Fibroblast of lung (primary cell): Measurements from ENCODE around the gene TIMM13. TPM values are rescaled to one million over a fixed set of nuclear protein-coding genes. Genes with fewer than 3 reads are reported as not detected.
A peak's percentile ranks its signal among the peaks of the same experiment; 100 is the strongest.

Experiments used
- DNase-seq, 2 donors: peaks; one replicate each; pipeline versions ENCODE4 v3.0.0 to v3.0.0-alpha.2; 2010; ENCODE audit warnings: low read depth in 2 of 2
- H2AFZ ChIP-seq: 2 replicates; pipeline ENCODE4 v1.5.1; 2012; ENCODE audit warnings: low read length, control low read depth, inconsistent platforms
- H3K27ac ChIP-seq: 2 replicates; pipeline ENCODE4 v1.5.1; 2011; ENCODE audit warnings: low read length, control low read depth; ENCODE audit not compliant: insufficient read depth
- H3K27me3 ChIP-seq: 2 replicates; pipeline ENCODE4 v1.5.1; 2011; ENCODE audit warnings: mild to moderate bottlenecking, low read length; ENCODE audit not compliant: control insufficient read depth, insufficient read depth
- H3K36me3 ChIP-seq: 2 replicates; pipeline ENCODE4 v1.5.1; 2011; ENCODE audit warnings: low read length; ENCODE audit not compliant: control insufficient read depth, insufficient read depth
- H3K4me1 ChIP-seq: 2 replicates; pipeline ENCODE4 v1.5.1; 2011; ENCODE audit warnings: low read length; ENCODE audit not compliant: control insufficient read depth, insufficient read depth; ENCODE audit errors: extremely low read depth
- H3K4me2 ChIP-seq: 2 replicates; pipeline ENCODE4 v1.5.1; 2011; ENCODE audit warnings: low read length, control low read depth; ENCODE audit not compliant: insufficient read depth; ENCODE audit errors: extremely low read depth
- H3K4me3 ChIP-seq, 4 experiments: fragments of 200-600 bp in 1 of 4; sonication (generic) in 1 of 4; replicated peaks in 1 of 4; 2 replicates each; pipeline ENCODE4 v1.5.1; 2011 to 2016; ENCODE audit warnings: low read length in 4 of 4, low read depth in 3 of 4, mild to moderate bottlenecking in 3 of 4, control low read depth in 2 of 4, inconsistent platforms in 1 of 4, mixed read lengths in 1 of 4; ENCODE audit not compliant: insufficient read depth in 1 of 4; ENCODE audit errors: control extremely low read depth in 1 of 4
- H3K79me2 ChIP-seq: 2 replicates; pipeline ENCODE4 v1.5.1; 2012; ENCODE audit warnings: mild to moderate bottlenecking, low read length, inconsistent platforms; ENCODE audit not compliant: control insufficient read depth, insufficient read depth
- H3K9ac ChIP-seq: 2 replicates; pipeline ENCODE4 v1.5.1; 2011; ENCODE audit warnings: mild to moderate bottlenecking, low read length, control low read depth; ENCODE audit not compliant: insufficient read depth
- H3K9me3 ChIP-seq: 2 replicates; pipeline ENCODE4 v1.5.1; 2012; ENCODE audit warnings: low read depth, low read length; ENCODE audit not compliant: control insufficient read depth, insufficient read depth
- H4K20me1 ChIP-seq: 2 replicates; pipeline ENCODE4 v1.5.1; 2011; ENCODE audit warnings: low read length; ENCODE audit not compliant: control insufficient read depth, insufficient read depth; ENCODE audit errors: extremely low read depth
- CTCF ChIP-seq, 2 donors: IDR thresholded peaks in 1 of 2; conservative IDR thresholded peaks in 1 of 2; 1 replicate in 1 of 2; 2 replicates in 1 of 2; pipeline ENCODE4 v1.5.1; 2011 to 2012; ENCODE audit warnings: low read length in 2 of 2, control low read depth in 1 of 2, inconsistent platforms in 1 of 2, low read depth in 1 of 2, mild to moderate bottlenecking in 1 of 2
- EZH2 ChIP-seq: IDR thresholded peaks from 2 replicates; pipeline ENCODE4 v1.5.1; 2012; ENCODE audit warnings: low read length, control low read depth, mild to moderate bottlenecking; ENCODE audit errors: missing control alignments
- polyA plus RNA-seq, 2 donors: library from polyadenylated mRNA; depleted of rRNA in 1 of 2; stranded (reverse) in 1 of 2; unstranded in 1 of 2; fragments of >200 nt; gene quantifications; 2 replicates each; pipeline ENCODE4 v1.2.1, GENCODE V29; 2011 to 2012; ENCODE audit warnings: missing spikeins in 1 of 2
- total RNA-seq: library from RNA; depleted of rRNA; stranded (reverse); fragments of >200 nt; gene quantifications from 2 replicates; pipeline ENCODE4 v1.2.1, GENCODE V29; 2014

Gene TIMM13
- total and polyA plus RNA-seq, 2 donors (not counting 1 experiment from before 2014, with no cell fraction given) = 14.1 to 27.6 TPM

GRCh38 chr19:2441096-2441752 lies 13.8 kb upstream of the TIMM13 start:
- peaks cover 32% of the 10 kb centered on the region for H3K36me3 ChIP-seq
- no peaks in the 10 kb centered on the region for H3K27me3 ChIP-seq
- H2AFZ ChIP-seq = no peak overlapping the region
- H3K27ac ChIP-seq = no peak overlapping the region
- no peak for DNase-seq
- H4K20me1 ChIP-seq = no peaks in the 10 kb centered on the region
- no peak overlapping the region for H3K4me3 ChIP-seq
- H3K4me2 ChIP-seq = no peak overlapping the region
- TF ChIP-seq EZH2 (no peak), CTCF (conservative IDR thresholded peaks at IDR 0.05 in 1 of 2, IDR thresholded peaks at IDR 0.05 in 1 of 2; ENCODE audit: low read depth in 1 of 2, low read length in 2 of 2) (no peak)
- no peaks in the 10 kb centered on the region for H3K4me1 ChIP-seq
- H3K79me2 ChIP-seq = peaks cover 48% of the 10 kb centered on the region
- H3K9me3 ChIP-seq = no peaks in the 10 kb centered on the region
- H3K9ac ChIP-seq = no peak overlapping the region

DNA sequence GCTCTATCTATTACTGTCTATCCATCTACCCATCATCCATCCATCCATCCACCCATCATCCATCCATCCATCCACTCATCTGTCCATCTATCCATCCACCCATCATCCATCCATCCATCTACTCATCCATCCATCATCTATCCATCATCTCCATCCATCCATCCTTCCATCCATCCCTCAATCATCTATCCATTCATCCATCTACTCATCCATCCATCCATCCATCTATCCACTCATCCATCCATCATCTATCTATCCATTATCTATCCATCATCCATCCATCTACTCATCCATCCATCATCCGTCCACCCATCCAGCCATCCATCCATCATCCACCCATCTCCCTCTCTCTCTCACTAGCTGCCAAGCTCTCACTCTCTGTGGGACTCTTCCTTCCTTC lies 13.1 kb upstream of the TIMM13 start:
- Histone ChIP-seq H2AFZ (no peak overlapping the region), H3K4me3 (no peak overlapping the region), H3K9me3 (no peaks in the 10 kb centered on the region), H3K4me1 (no peaks in the 10 kb centered on the region), H3K36me3 (peaks cover 32% of the 10 kb centered on the region), H3K27me3 (no peaks in the 10 kb centered on the region), H3K9ac (peak overlapping the region; percentile 16), H3K4me2 (no peak overlapping the region), H3K27ac (no peak overlapping the region), H4K20me1 (no peaks in the 10 kb centered on the region), H3K79me2 (peaks cover 46% of the 10 kb centered on the region)
- no peak for DNase-seq
- TF ChIP-seq CTCF (conservative IDR thresholded peaks at IDR 0.05 in 1 of 2, IDR thresholded peaks at IDR 0.05 in 1 of 2; ENCODE audit: low read depth in 1 of 2, low read length in 2 of 2) (no peak), EZH2 (no peak)

DNA sequence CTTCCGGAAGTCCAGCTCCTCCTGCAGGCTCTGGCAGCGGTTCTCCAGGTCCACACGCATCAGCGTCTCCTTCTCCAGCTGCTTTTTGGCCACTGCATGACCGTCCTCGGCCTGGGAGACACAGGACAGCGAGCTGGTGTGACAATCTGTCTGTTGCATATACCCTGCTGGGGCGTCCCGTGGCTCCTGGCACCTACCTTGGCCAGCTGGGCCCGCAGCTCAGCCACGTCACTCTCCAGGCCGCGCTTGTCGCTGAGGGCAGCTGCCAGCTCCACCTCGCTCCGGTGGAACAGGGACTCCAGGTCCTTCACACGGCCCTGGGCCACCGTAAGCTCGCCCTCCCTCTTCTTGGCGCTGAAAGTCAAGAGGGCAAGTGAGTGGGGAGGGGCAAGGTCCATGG lies 10.8 kb upstream of the TIMM13 start:
- Histone ChIP-seq H3K27ac (no peak overlapping the region), H3K9me3 (no peaks in the 10 kb centered on the region), H3K4me1 (no peaks in the 10 kb centered on the region), H3K9ac (no peak overlapping the region), H3K36me3 (peaks cover 32% of the 10 kb centered on the region), H4K20me1 (no peaks in the 10 kb centered on the region), H3K27me3 (no peaks in the 10 kb centered on the region), H3K79me2 (peaks cover 26% of the 10 kb centered on the region), H2AFZ (no peak overlapping the region), H3K4me3 (no peak overlapping the region), H3K4me2 (no peak overlapping the region)
- no peak for TF ChIP-seq CTCF (conservative IDR thresholded peaks at IDR 0.05 in 1 of 2, IDR thresholded peaks at IDR 0.05 in 1 of 2; ENCODE audit: low read depth in 1 of 2, low read length in 2 of 2)
- TF ChIP-seq EZH2 = no peak
- DNase-seq = no peak
